ENCODE results near the gene SLC37A2. TPM values are rescaled to one million over a fixed set of nuclear protein-coding genes. Genes with fewer than 3 reads are reported as not detected.

SLC37A2 gene
- total RNA-seq, 1 experiment from 2014 or later, result 10.2 TPM

DNA sequence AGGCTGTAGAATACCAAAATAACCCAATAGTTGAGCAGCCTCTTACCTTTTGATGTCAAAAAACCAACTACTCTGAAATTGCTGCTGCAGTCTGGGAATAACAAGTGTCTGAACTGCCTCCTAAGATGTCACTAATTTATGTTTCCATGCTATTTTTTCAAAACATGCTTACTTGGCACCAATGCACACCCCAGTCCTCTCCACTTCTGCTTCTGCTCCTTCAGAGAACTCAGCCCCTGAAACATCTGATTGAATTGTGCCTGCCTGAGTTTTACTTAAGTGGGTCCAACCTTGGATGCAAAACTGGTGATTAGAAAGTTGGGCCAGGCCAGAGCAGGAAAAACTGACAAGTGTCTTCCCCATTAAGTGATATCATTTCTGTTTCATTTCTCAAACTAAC, 72.9 kb downstream of the SLC37A2 start:
- H3K4me1 ChIP-seq (ENCODE audit: insufficient read depth, low read length), result no peaks in the 10 kb centered on the region
- no peaks in the 10 kb centered on the region for H3F3A ChIP-seq (ENCODE audit: low read length, unreplicated experiment)
- no peaks in the 10 kb centered on the region for H3K79me2 ChIP-seq (ENCODE audit: low read length)
- no peak overlapping the region for H3K9ac ChIP-seq (ENCODE audit: low read length)
- H3K27ac ChIP-seq (ENCODE audit: low read length), result no peak overlapping the region
- CTCF ChIA-PET, result no interaction called here
- no peak overlapping the region for H3K4me3 ChIP-seq (ENCODE audit: low read length)
- no peaks in the 10 kb centered on the region for H3K9me2 ChIP-seq (replicated peaks; ENCODE audit: low read length)
- H3K9me3 ChIP-seq (ENCODE audit: low read length), result no peaks in the 10 kb centered on the region
- no peaks in the 10 kb centered on the region for H3K36me3 ChIP-seq (ENCODE audit: low read depth, low read length)
- intact Hi-C loops (cut with micrococcal nuclease), result no loop called here
- POLR2A ChIA-PET (ENCODE audit: unreplicated experiment), result no interaction called here
- no TSS peak for BruUV-seq (replicated peaks)
- H2AFZ ChIP-seq (ENCODE audit: low read length), result no peak overlapping the region
- H3K27me3 ChIP-seq (ENCODE audit: low read length), result peaks cover 23% of the 10 kb centered on the region
- TF ChIP-seq EZH2phosphoT487 (IDR thresholded peaks at IDR 0.05; ENCODE audit: borderline replicate concordance, low read length), result no peak
- no peak for TF ChIP-seq CTCF (conservative IDR thresholded peaks at IDR 0.05; ENCODE audit: low read depth, low read length)
- no peak for TF ChIP-seq EZH2 (IDR thresholded peaks at IDR 0.05; ENCODE audit: low read length, unreplicated experiment)
- ATAC-seq (no peak), DNase-seq (no peak)
- H3K4me2 ChIP-seq (ENCODE audit: low read length), result no peak overlapping the region
- H4K20me1 ChIP-seq (ENCODE audit: low read length), result no peaks in the 10 kb centered on the region

DNA sequence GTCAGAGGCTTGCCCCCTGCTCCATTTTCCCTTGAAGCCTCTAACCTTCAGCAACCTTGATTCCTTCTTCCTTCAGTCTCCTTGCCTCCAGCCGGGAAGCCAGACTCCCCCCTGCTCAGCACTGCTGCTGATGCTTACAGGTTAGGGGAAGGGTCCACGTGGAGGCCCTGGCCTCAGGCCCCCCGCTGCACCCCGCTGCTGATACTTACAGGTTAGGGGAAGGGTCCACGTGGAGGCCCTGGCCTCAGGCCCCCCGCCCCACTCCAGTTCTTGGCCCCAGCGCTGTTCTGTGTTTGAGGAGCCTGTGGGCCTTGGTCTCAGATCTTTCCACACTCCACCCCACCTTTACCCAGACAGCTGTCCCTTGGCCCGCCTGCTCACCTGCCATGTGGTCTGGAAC, 75.9 kb downstream of the SLC37A2 start:
- Histone ChIP-seq H3K36me3 (ENCODE audit: low read depth, low read length) (no peaks in the 10 kb centered on the region), H3K4me3 (ENCODE audit: low read length) (no peak overlapping the region), H3K9me3 (ENCODE audit: low read length) (no peaks in the 10 kb centered on the region), H3K4me1 (ENCODE audit: insufficient read depth, low read length) (peaks cover 3% of the 10 kb centered on the region; the same call in 1 of the 2 replicates), H2AFZ (ENCODE audit: low read length) (no peak overlapping the region), H3K79me2 (ENCODE audit: low read length) (no peaks in the 10 kb centered on the region), H3K27ac (ENCODE audit: low read length) (no peak overlapping the region), H3K27me3 (ENCODE audit: low read length) (peaks cover 23% of the 10 kb centered on the region), H3K4me2 (ENCODE audit: low read length) (no peak overlapping the region), H4K20me1 (ENCODE audit: low read length) (no peaks in the 10 kb centered on the region), H3K9me2 (replicated peaks; ENCODE audit: low read length) (no peaks in the 10 kb centered on the region), H3K9ac (ENCODE audit: low read length) (no peak overlapping the region), H3F3A (ENCODE audit: low read length, unreplicated experiment) (no peaks in the 10 kb centered on the region)
- ATAC-seq (no peak), DNase-seq (no peak)
- BruUV-seq (replicated peaks), result no TSS peak
- TF ChIP-seq EZH2phosphoT487 (IDR thresholded peaks at IDR 0.05; ENCODE audit: borderline replicate concordance, low read length) (no peak), EZH2 (IDR thresholded peaks at IDR 0.05; ENCODE audit: low read length, unreplicated experiment) (no peak), CTCF (conservative IDR thresholded peaks at IDR 0.05; ENCODE audit: low read depth, low read length) (no peak)
- intact Hi-C loops (cut with micrococcal nuclease), result no loop called here
- CTCF ChIA-PET, result no interaction called here
- POLR2A ChIA-PET (ENCODE audit: unreplicated experiment), result no interaction called here

DNA sequence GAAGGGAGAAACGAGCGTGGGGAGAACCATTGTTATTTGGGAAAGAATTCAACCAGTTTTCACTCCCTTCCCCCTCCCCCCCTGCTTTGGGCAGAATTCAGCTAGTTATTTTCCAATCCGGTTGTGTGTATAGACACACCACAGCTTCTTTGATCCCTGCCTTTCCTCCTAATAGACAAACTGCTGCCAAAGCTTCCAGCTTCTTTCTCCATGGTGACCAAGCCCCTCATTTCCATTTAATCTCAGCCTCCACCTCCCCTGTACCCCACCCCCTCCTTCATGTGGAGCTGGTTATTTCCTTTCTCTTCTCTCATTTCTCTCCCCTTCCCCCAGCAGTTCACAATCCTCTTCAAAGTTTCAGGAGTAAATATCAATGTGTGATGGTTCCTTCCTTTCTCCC, 76.7 kb downstream of the SLC37A2 start:
- no peaks in the 10 kb centered on the region for H3K9me2 ChIP-seq (replicated peaks; ENCODE audit: low read length)
- H3K27ac ChIP-seq (ENCODE audit: low read length), result no peak overlapping the region
- no peak for DNase-seq
- no peaks in the 10 kb centered on the region for H3F3A ChIP-seq (ENCODE audit: low read length, unreplicated experiment)
- no TSS peak for BruUV-seq (replicated peaks)
- ATAC-seq, result no peak
- no peaks in the 10 kb centered on the region for H3K79me2 ChIP-seq (ENCODE audit: low read length)
- H3K9me3 ChIP-seq (ENCODE audit: low read length), result no peaks in the 10 kb centered on the region
- intact Hi-C loops (cut with micrococcal nuclease), result loop anchor here (2.0 kb wide), 1 partner anchor 169 kb away; no protein-coding TSS in a partner anchor
- H3K36me3 ChIP-seq (ENCODE audit: low read depth, low read length), result no peaks in the 10 kb centered on the region
- POLR2A ChIA-PET (ENCODE audit: unreplicated experiment), result interaction anchor here (0.5 kb wide), 1 partner anchor 239 kb away, joined by 6 read pairs; no protein-coding TSS in a partner anchor
- H3K4me3 ChIP-seq (ENCODE audit: low read length), result no peak overlapping the region
- TF ChIP-seq EZH2phosphoT487 (IDR thresholded peaks at IDR 0.05; ENCODE audit: borderline replicate concordance, low read length), result no peak
- no peak for TF ChIP-seq EZH2 (IDR thresholded peaks at IDR 0.05; ENCODE audit: low read length, unreplicated experiment)
- no peak overlapping the region for H3K9ac ChIP-seq (ENCODE audit: low read length)
- peaks cover 3% of the 10 kb centered on the region; the same call in 1 of the 2 replicates for H3K4me1 ChIP-seq (ENCODE audit: insufficient read depth, low read length)
- no peaks in the 10 kb centered on the region for H4K20me1 ChIP-seq (ENCODE audit: low read length)
- H2AFZ ChIP-seq (ENCODE audit: low read length), result no peak overlapping the region
- no peak overlapping the region for H3K4me2 ChIP-seq (ENCODE audit: low read length)
- CTCF ChIA-PET, result interaction anchor here (0.6 kb wide), 2 partner anchors 21 to 49 kb away, joined by 3 to 5 read pairs; no protein-coding TSS in a partner anchor
- H3K27me3 ChIP-seq (ENCODE audit: low read length), result peaks cover 23% of the 10 kb centered on the region; the same call in 1 of the 2 replicates

Other genes with a start within 250 kb of the SLC37A2 start
- gene ROBO3, start 197.9 kb upstream of the SLC37A2 start, total RNA-seq (2014; rRNA removed), result 18.5 and 26.6 TPM in 2 replicates
- 1.6 and 9.7 TPM in 2 replicates for gene ROBO4, start 165.4 kb upstream of the SLC37A2 start, total RNA-seq (2014; rRNA removed)
- gene HEPN1, start 144.1 kb upstream of the SLC37A2 start, total RNA-seq (2014; rRNA removed), result not detected in 2 replicates
- gene HEPACAM, start 127.3 kb upstream of the SLC37A2 start, total RNA-seq (2014; rRNA removed), result 0.11 TPM in 1 of 2 replicates, not detected in the other
- 8.6 and 11.4 TPM in 2 replicates for gene CCDC15, start 109.1 kb upstream of the SLC37A2 start, total RNA-seq (2014; rRNA removed)
- 33.6 and 37.0 TPM in 2 replicates for gene TMEM218, start 48.3 kb downstream of the SLC37A2 start, total RNA-seq (2014; rRNA removed)
- 0.12 TPM in 1 of 2 replicates, not detected in the other for gene PKNOX2, start 101.4 kb downstream of the SLC37A2 start, total RNA-seq (2014; rRNA removed)

Data from PC-3 (cell line).